ENCODE data around the gene CD46. TPM values are rescaled to one million over a fixed set of nuclear protein-coding genes. Genes with fewer than 3 reads are reported as not detected.
"Not testable (repeated sequence)": the region's sequence is repeated elsewhere in the genome, so short reads cannot be mapped to it uniquely, and the experiment has no call there.

CD46 gene
- total RNA-seq, 1 experiment from 2014 or later, result 100 TPM

DNA sequence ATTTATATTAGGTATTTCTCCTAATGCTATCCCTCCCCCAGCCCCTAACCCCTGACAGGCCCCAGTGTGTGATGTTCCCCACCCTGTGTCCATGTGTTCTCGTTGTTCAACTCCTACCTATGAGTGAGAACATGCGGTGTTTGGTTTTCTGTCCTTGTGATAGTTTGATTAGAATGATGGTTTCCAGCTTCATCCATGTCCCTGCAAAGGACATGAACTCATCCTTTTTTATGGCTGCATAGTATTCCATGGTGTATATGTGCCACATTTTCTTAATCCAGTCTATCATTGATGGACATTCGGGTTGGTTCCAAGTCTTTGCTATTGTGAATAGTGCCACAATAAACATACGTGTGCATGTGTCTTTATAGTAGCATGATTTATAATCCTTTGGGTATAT is 18.7 kb downstream of the CD46 start:
- H4K20me1 ChIP-seq (ENCODE audit: insufficient read depth); POLR2A ChIA-PET; H3K4me3 ChIP-seq (replicated peaks in 1 of 2; ENCODE audit: low read depth in 1 of 2, low read length in 2 of 2); H3K9me2 ChIP-seq (ENCODE audit: insufficient read depth); H3K27me3 ChIP-seq (ENCODE audit: insufficient read depth, low read length); H3K9me3 ChIP-seq (ENCODE audit: control insufficient read depth in 1 of 2, insufficient read depth in 1 of 2, low read depth in 1 of 2, low read length in 2 of 2); BruUV-seq (replicated peaks); H3K27ac ChIP-seq (ENCODE audit: low read depth, low read length); H3K9ac ChIP-seq (ENCODE audit: low read length); H2AFZ ChIP-seq (ENCODE audit: low read depth, low read length, poor library complexity, severe bottlenecking); CTCF ChIA-PET; H3K4me2 ChIP-seq (ENCODE audit: low read length); RAD21 ChIA-PET (ENCODE audit: low non-redundant PET in 1 of 2, low total read pairs in 2 of 2, uncharacterized antibody in 2 of 2, unreplicated experiment in 2 of 2); intact Hi-C loops (cut with micrococcal nuclease); DNase-seq (ENCODE audit: low read depth, low spot score); H3K4me1 ChIP-seq (ENCODE audit: control insufficient read depth in 1 of 2, insufficient read depth in 2 of 2, low read length in 2 of 2); ATAC-seq: not testable (repeated sequence)
- H3K36me3 ChIP-seq (ENCODE audit: control insufficient read depth in 1 of 2, insufficient read depth in 2 of 2, low read length in 2 of 2), result peaks cover 0 to 16% of the 10 kb centered on the region in 2 experiments; a peak in 1 of 4 replicates
- H3K79me2 ChIP-seq (ENCODE audit: insufficient read depth, low read length), result peaks cover 20% of the 10 kb centered on the region

- H3K4me2 ChIP-seq (ENCODE audit: low read length); H3K9me3 ChIP-seq (ENCODE audit: control insufficient read depth in 1 of 2, insufficient read depth in 1 of 2, low read depth in 1 of 2, low read length in 2 of 2); H3K27me3 ChIP-seq (ENCODE audit: insufficient read depth, low read length); H4K20me1 ChIP-seq (ENCODE audit: insufficient read depth); H3K36me3 ChIP-seq (ENCODE audit: control insufficient read depth in 1 of 2, insufficient read depth in 2 of 2, low read length in 2 of 2); H3K9ac ChIP-seq (ENCODE audit: low read length); H3K4me3 ChIP-seq (replicated peaks in 1 of 2; ENCODE audit: low read depth in 1 of 2, low read length in 2 of 2); CTCF ChIA-PET; H3K9me2 ChIP-seq (ENCODE audit: insufficient read depth); BruUV-seq (replicated peaks); H2AFZ ChIP-seq (ENCODE audit: low read depth, low read length, poor library complexity, severe bottlenecking); ATAC-seq; RAD21 ChIA-PET (ENCODE audit: low non-redundant PET in 1 of 2, low total read pairs in 2 of 2, uncharacterized antibody in 2 of 2, unreplicated experiment in 2 of 2); H3K4me1 ChIP-seq (ENCODE audit: control insufficient read depth in 1 of 2, insufficient read depth in 2 of 2, low read length in 2 of 2); H3K27ac ChIP-seq (ENCODE audit: low read depth, low read length); DNase-seq (ENCODE audit: low read depth, low spot score); POLR2A ChIA-PET; intact Hi-C loops (cut with micrococcal nuclease): not testable (repeated sequence)
- peaks cover 66% of the 10 kb centered on the region for H3K79me2 ChIP-seq (ENCODE audit: insufficient read depth, low read length)
Measured at GRCh38 chr1:207776045-207776444, 24.2 kb downstream of the CD46 start.

DNA sequence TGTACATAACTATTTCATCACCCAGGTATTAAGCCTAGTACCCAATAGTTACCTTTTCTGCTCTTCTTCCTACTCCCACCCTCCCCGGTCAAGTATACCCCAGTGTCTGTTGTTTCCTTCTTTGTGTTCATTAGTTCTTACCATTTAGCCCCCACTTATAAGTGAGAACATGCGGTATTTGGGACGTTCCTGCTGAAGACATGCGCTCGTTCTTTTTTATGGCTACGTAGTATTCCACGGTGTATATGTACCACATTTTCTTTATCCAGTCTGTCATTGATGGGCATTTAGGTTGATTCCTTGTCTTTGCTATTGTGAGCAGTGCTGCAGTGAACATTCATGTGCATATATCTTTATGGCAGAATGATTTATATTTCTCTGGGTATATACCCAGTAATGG is 25.6 kb downstream of the CD46 start:
- intact Hi-C loops (cut with micrococcal nuclease); RAD21 ChIA-PET (ENCODE audit: low non-redundant PET in 1 of 2, low total read pairs in 2 of 2, uncharacterized antibody in 2 of 2, unreplicated experiment in 2 of 2); H3K9me3 ChIP-seq (ENCODE audit: control insufficient read depth in 1 of 2, insufficient read depth in 1 of 2, low read depth in 1 of 2, low read length in 2 of 2); H3K4me2 ChIP-seq (ENCODE audit: low read length); H3K27ac ChIP-seq (ENCODE audit: low read depth, low read length); ATAC-seq; BruUV-seq (replicated peaks); DNase-seq (ENCODE audit: low read depth, low spot score); CTCF ChIA-PET; H3K27me3 ChIP-seq (ENCODE audit: insufficient read depth, low read length); H3K4me3 ChIP-seq (replicated peaks in 1 of 2; ENCODE audit: low read depth in 1 of 2, low read length in 2 of 2); H3K9me2 ChIP-seq (ENCODE audit: insufficient read depth); H2AFZ ChIP-seq (ENCODE audit: low read depth, low read length, poor library complexity, severe bottlenecking); H3K4me1 ChIP-seq (ENCODE audit: control insufficient read depth in 1 of 2, insufficient read depth in 2 of 2, low read length in 2 of 2); H3K36me3 ChIP-seq (ENCODE audit: control insufficient read depth in 1 of 2, insufficient read depth in 2 of 2, low read length in 2 of 2); H4K20me1 ChIP-seq (ENCODE audit: insufficient read depth); H3K9ac ChIP-seq (ENCODE audit: low read length); POLR2A ChIA-PET: not testable (repeated sequence)
- peaks cover 75% of the 10 kb centered on the region for H3K79me2 ChIP-seq (ENCODE audit: insufficient read depth, low read length)

Data from HCT116 (cell line).